ENCODE data around the gene EML2.
A peak's percentile ranks its signal among the peaks of the same experiment; 100 is the strongest.

Gene EML2

DNA sequence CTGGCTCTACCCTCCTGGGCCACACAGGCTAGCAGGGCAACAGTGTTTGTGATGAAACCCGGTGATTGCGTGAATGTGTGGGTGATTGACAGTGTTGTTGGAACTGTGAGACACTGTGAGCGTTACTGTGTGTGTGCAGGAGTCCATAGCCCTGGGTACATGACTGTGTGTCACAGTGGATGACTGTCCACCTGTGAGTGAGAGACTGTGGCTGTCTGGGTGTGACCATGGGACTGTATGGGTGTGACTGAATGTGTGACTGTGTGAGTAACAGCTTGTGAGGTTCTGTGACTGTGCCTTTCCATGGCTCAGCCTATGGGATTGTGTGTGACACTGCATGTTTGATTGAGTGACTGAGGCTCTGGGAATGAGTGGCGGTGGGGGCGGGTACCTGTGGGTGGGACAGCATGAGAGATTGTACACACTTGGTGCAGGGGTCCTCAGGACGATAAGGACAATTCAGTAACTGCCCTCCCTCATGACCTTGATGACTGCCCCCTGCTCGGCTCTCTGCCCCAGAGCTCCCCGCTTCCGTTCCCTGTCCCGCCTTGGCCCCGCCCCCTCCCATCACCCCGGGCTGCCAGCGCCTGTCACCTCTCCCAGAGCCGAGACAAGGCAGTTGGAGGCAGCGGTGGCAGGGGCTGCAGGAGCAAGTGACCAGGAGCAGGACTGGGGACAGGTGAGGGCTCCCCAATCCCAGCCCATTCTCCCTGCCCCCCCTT is 28.6 kb upstream of the EML2 start, which contains the start of gene GIPR:
TSS of gene GIPR (plus strand) at position 602 of the 722 bp plus-strand sequence. CDS start 1,300 bp downstream, outside the sequence.
- POLR2A ChIA-PET: interaction anchor here (0.7 to 3.1 kb wide), 4 partner anchors 14 to 83 kb away, joined by 3 to 8 read pairs (median 4); partner anchors contain the start of genes QPCTL and SNRPD2
- H3K36me3 ChIP-seq (ENCODE audit: control insufficient read depth in 2 of 2, insufficient read depth in 1 of 2, low read length in 2 of 2): no peaks in the 10 kb centered on the region; a peak in 1 of 3 replicates
- CTCF ChIA-PET: interaction anchor here (0.6 to 4.8 kb wide), 5 partner anchors 10 to 201 kb away, joined by 3 to 31 read pairs (median 4); no protein-coding TSS in a partner anchor
- peak within 1 kb of the TSS; percentile 48 for H3K4me3 ChIP-seq (ENCODE audit: low read depth, low read length)
- H3K27ac ChIP-seq (ENCODE audit: extremely low read depth, low read depth, low read length): no peak within 1 kb of the TSS; the same call in 1 of the 2 replicates
- H3K4me1 ChIP-seq (ENCODE audit: control insufficient read depth, insufficient read depth, low read length): peaks cover 10% of the 10 kb centered on the region
- no peaks in the 10 kb centered on the region for H3K9me3 ChIP-seq (ENCODE audit: control insufficient read depth, insufficient read depth, low read depth, low read length)
- TF ChIP-seq ZNF211 (tag by site-specific recombination; IDR thresholded peaks at IDR 0.05; ENCODE audit: low read depth) (no peak), PRDM4 (tag by site-specific recombination; IDR thresholded peaks at IDR 0.05) (no peak), HIC1 (tag by site-specific recombination; IDR thresholded peaks at IDR 0.05) (peak; percentile 76; the same call in 1 of the 2 replicates), ZNF580 (tag by site-specific recombination; IDR thresholded peaks at IDR 0.05) (no peak), ZNF530 (tag by site-specific recombination; IDR thresholded peaks at IDR 0.05; ENCODE audit: low read depth) (no peak), OVOL3 (tag by site-specific recombination; IDR thresholded peaks at IDR 0.05) (no peak), ZNF335 (tag by site-specific recombination; conservative IDR thresholded peaks at IDR 0.05) (no peak), ZBTB21 (tag by site-specific recombination; IDR thresholded peaks at IDR 0.05) (no peak), ZNF248 (tag by site-specific recombination; IDR thresholded peaks at IDR 0.05) (no peak), ZNF600 (tag by site-specific recombination; IDR thresholded peaks at IDR 0.05) (peak; percentile 22; the same call in 1 of the 2 replicates), SP2 (tag by site-specific recombination; IDR thresholded peaks at IDR 0.05) (peak; percentile 72), ZFP3 (tag by site-specific recombination; IDR thresholded peaks at IDR 0.05; ENCODE audit: low read depth) (no peak), ZNF2 (tag by site-specific recombination; IDR thresholded peaks at IDR 0.05) (no peak), RBAK (tag by site-specific recombination; IDR thresholded peaks at IDR 0.05) (no peak), ZNF239 (tag by site-specific recombination; IDR thresholded peaks at IDR 0.05) (no peak), KLF9 (tag by site-specific recombination; IDR thresholded peaks at IDR 0.05; ENCODE audit: low read depth) (peak; percentile 70), ZNF391 (tag by site-specific recombination; IDR thresholded peaks at IDR 0.05; ENCODE audit: borderline replicate concordance, low read depth) (no peak), GLIS1 (tag by site-specific recombination; IDR thresholded peaks at IDR 0.05) (peak; percentile 41; the same call in 1 of the 2 replicates), ZXDB (tag by site-specific recombination; IDR thresholded peaks at IDR 0.05) (0 out of 2 replicates have a peak, but pooled peaks have one; percentile 15)
- TF ChIP-seq, protein P1, sequence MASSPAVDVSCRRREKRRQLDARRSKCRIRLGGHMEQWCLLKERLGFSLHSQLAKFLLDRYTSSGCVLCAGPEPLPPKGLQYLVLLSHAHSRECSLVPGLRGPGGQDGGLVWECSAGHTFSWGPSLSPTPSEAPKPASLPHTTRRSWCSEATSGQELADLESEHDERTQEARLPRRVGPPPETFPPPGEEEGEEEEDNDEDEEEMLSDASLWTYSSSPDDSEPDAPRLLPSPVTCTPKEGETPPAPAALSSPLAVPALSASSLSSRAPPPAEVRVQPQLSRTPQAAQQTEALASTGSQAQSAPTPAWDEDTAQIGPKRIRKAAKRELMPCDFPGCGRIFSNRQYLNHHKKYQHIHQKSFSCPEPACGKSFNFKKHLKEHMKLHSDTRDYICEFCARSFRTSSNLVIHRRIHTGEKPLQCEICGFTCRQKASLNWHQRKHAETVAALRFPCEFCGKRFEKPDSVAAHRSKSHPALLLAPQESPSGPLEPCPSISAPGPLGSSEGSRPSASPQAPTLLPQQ (tag by site-specific recombination; IDR thresholded peaks at IDR 0.05): 0 out of 2 replicates have a peak, but pooled peaks have one; percentile 19
- TF ChIP-seq, protein P2, sequence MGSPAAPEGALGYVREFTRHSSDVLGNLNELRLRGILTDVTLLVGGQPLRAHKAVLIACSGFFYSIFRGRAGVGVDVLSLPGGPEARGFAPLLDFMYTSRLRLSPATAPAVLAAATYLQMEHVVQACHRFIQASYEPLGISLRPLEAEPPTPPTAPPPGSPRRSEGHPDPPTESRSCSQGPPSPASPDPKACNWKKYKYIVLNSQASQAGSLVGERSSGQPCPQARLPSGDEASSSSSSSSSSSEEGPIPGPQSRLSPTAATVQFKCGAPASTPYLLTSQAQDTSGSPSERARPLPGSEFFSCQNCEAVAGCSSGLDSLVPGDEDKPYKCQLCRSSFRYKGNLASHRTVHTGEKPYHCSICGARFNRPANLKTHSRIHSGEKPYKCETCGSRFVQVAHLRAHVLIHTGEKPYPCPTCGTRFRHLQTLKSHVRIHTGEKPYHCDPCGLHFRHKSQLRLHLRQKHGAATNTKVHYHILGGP (tag by site-specific recombination; IDR thresholded peaks at IDR 0.05): no peak
- TF ChIP-seq, protein P3, sequence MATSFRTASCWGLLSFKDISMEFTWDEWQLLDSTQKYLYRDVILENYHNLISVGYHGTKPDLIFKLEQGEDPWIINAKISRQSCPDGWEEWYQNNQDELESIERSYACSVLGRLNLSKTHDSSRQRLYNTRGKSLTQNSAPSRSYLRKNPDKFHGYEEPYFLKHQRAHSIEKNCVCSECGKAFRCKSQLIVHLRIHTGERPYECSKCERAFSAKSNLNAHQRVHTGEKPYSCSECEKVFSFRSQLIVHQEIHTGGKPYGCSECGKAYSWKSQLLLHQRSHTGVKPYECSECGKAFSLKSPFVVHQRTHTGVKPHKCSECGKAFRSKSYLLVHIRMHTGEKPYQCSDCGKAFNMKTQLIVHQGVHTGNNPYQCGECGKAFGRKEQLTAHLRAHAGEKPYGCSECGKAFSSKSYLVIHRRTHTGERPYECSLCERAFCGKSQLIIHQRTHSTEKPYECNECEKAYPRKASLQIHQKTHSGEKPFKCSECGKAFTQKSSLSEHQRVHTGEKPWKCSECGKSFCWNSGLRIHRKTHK (tag by site-specific recombination; IDR thresholded peaks at IDR 0.05): no peak
- TF ChIP-seq, protein P4, sequence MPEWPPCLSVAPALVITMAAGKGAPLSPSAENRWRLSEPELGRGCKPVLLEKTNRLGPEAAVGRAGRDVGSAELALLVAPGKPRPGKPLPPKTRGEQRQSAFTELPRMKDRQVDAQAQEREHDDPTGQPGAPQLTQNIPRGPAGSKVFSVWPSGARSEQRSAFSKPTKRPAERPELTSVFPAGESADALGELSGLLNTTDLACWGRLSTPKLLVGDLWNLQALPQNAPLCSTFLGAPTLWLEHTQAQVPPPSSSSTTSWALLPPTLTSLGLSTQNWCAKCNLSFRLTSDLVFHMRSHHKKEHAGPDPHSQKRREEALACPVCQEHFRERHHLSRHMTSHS (tag by site-specific recombination; IDR thresholded peaks at IDR 0.05): no peak
- TF ChIP-seq, protein P5, sequence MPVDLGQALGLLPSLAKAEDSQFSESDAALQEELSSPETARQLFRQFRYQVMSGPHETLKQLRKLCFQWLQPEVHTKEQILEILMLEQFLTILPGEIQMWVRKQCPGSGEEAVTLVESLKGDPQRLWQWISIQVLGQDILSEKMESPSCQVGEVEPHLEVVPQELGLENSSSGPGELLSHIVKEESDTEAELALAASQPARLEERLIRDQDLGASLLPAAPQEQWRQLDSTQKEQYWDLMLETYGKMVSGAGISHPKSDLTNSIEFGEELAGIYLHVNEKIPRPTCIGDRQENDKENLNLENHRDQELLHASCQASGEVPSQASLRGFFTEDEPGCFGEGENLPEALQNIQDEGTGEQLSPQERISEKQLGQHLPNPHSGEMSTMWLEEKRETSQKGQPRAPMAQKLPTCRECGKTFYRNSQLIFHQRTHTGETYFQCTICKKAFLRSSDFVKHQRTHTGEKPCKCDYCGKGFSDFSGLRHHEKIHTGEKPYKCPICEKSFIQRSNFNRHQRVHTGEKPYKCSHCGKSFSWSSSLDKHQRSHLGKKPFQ (tag by site-specific recombination; IDR thresholded peaks at IDR 0.05): no peak
